Erythroblast (primary cell): ENCODE measurements around the gene FRZB.

Experiments
- GATA1 ChIP-seq: IDR thresholded peaks from 2 replicates; pipeline ENCODE4 v1.6.1; 2011; ENCODE audit warnings: low read depth, mild to moderate bottlenecking, control low read depth, low read length, moderate library complexity
- POLR2A ChIP-seq: IDR thresholded peaks from 2 replicates; pipeline ENCODE4 v1.6.1; 2011; ENCODE audit warnings: mild to moderate bottlenecking, low read length

DNA sequence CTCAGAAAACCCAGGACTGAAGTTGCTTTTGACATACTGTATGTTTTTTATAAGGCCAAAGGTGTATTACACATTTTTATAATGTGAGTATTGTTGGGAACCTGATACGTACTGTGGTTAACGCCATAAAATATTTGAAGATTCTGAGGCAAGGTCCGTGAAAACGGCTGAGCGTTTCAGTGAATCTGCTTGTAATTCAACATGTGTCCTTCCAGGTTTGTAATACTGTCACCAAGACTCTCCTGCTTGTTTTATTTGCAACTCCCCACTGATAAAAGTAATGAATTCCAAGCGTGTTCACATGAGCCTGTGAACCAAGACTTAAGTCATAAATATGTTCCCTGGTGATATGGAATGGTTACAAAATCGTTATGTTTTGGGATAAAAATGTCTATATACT, 23.9 kb upstream of the FRZB start:
- TF ChIP-seq POLR2A (no peak), GATA1 (no peak)
